Measurements from ENCODE around the gene GPR89A.
"Not testable (repeated sequence)": the region's sequence is repeated elsewhere in the genome, so short reads cannot be mapped to it uniquely, and the experiment has no call there.

- not testable (repeated sequence) for TF ChIP-seq ZNF396 (CRISPR knock-in tag; IDR thresholded peaks at IDR 0.05; ENCODE audit: borderline replicate concordance); CTCF (IDR thresholded peaks at IDR 0.05); RELA (CRISPR knock-in tag; IDR thresholded peaks at IDR 0.05; ENCODE audit: borderline replicate concordance); CDX4 (CRISPR knock-in tag; IDR thresholded peaks at IDR 0.05; ENCODE audit: borderline replicate concordance)
These were observed 63.4 kb downstream of the GPR89A start for GRCh38 chr1:145670995-145671745.

All from WTC11 (cell line).